Mucosa of descending colon (tissue), 3 donors: ENCODE measurements around the gene NIBAN1. TPM values are rescaled to one million over a fixed set of nuclear protein-coding genes. Genes with fewer than 3 reads are reported as not detected.
"Not testable (repeated sequence)": the region's sequence is repeated elsewhere in the genome, so short reads cannot be mapped to it uniquely, and the experiment has no call there.

Experiments
- ATAC-seq: fragments of 200-7000 bp; cut with Tn5 transposase; one replicate; pipeline ENCODE4 v1.9.1; 2020; ENCODE audit warnings: mild to moderate bottlenecking, moderate library complexity
- DNase-seq, 3 donors: peaks; one replicate each; pipeline ENCODE4 v3.0.0-alpha.2; 2020
- H3K36me3 ChIP-seq: fragments of 200-600 bp; one replicate; pipeline ENCODE4 v1.8.0; 2021; ENCODE audit warnings: low read depth, mild to moderate bottlenecking
- H3K4me1 ChIP-seq: fragments of 200-600 bp; one replicate; pipeline ENCODE4 v1.8.0; 2021; ENCODE audit warnings: low read depth, mild to moderate bottlenecking
- H3K4me3 ChIP-seq: fragments of 200-600 bp; one replicate; pipeline ENCODE4 v1.8.0; 2021; ENCODE audit warnings: mild to moderate bottlenecking
- H3K9me3 ChIP-seq: fragments of 200-600 bp; one replicate; pipeline ENCODE4 v1.8.0; 2021; ENCODE audit warnings: mild to moderate bottlenecking
- CTCF ChIP-seq: fragments of 200-600 bp; IDR thresholded peaks from one replicate; pipeline ENCODE4 v1.8.0; 2022; ENCODE audit warnings: antibody characterized with exemption, mild to moderate bottlenecking
- intact Hi-C, 2 donors: fragments of 100-400 bp; cut with DNase I in 1 of 2; cut with micrococcal nuclease in 1 of 2; formaldehyde crosslinking; loops; one replicate each; pipeline versions ENCODE4 v1.11.0 to v1.11.1; 2022; cut with DNase I, micrococcal nuclease
- total RNA-seq, 3 donors: library from RNA; stranded (reverse); fragmentation: NEBNext Ultra II Directional in 2 of 3; extraction: Animal tissue kit (Norgen Biotek cat#: 25700) in 2 of 3; gene quantifications; one replicate each; pipeline versions ENCODE4 v1.2.1 to v1.2.4, GENCODE V29; 2021 to 2023
- donor health status: DM: no; HTN: no; CAD: no; lungs with moderate emphysema.
- donor health status: DM: no; HTN: no; CAD: no.
- donor health status: DM: no; HTN: yes; CAD: no.

NIBAN1 gene
- total RNA-seq, 3 donors from 2014 or later, result 6.5 to 209 (median 17.2) TPM

- Histone ChIP-seq H3K9me3 (no peaks in the 10 kb centered on the region), H3K36me3 (no peaks in the 10 kb centered on the region), H3K4me3 (no peak overlapping the region), H3K4me1 (no peaks in the 10 kb centered on the region)
- no peak for TF ChIP-seq CTCF
- DNase-seq (no peak), ATAC-seq (no peak)
- intact Hi-C loops, result no loop called here
Measured at GRCh38 chr1:184959626-184960025, 14.7 kb downstream of the NIBAN1 start.

- no peak for TF ChIP-seq CTCF
- intact Hi-C loops, result no loop called here
- no peaks in the 10 kb centered on the region for H3K4me1 ChIP-seq
- DNase-seq (no peak), ATAC-seq (no peak)
- H3K36me3 ChIP-seq, result no peaks in the 10 kb centered on the region
- no peaks in the 10 kb centered on the region for H3K9me3 ChIP-seq
- no peak overlapping the region for H3K4me3 ChIP-seq
Measured at GRCh38 chr1:184958554-184959353, 15.6 kb downstream of the NIBAN1 start.

- H3K4me3 ChIP-seq, ATAC-seq, H3K36me3 ChIP-seq, DNase-seq, H3K4me1 ChIP-seq, H3K9me3 ChIP-seq, intact Hi-C loops: not testable (repeated sequence)
Measured at GRCh38 chr1:184957901-184958300, 16.4 kb downstream of the NIBAN1 start.

GRCh38 chr1:184956999-184957700 lies 17.2 kb downstream of the NIBAN1 start:
- no peak overlapping the region for H3K4me3 ChIP-seq
- TF ChIP-seq CTCF, result no peak
- no peaks in the 10 kb centered on the region for H3K4me1 ChIP-seq
- H3K36me3 ChIP-seq, result no peaks in the 10 kb centered on the region
- no peak for ATAC-seq
- no peaks in the 10 kb centered on the region for H3K9me3 ChIP-seq
- intact Hi-C loops, result no loop called here
- DNase-seq, result no peak

- H3K4me3 ChIP-seq, result no peak overlapping the region
- H3K9me3 ChIP-seq, result no peaks in the 10 kb centered on the region
- no peaks in the 10 kb centered on the region for H3K36me3 ChIP-seq
- no peak for ATAC-seq
- no peaks in the 10 kb centered on the region for H3K4me1 ChIP-seq
- DNase-seq, result no peak
- no peak for TF ChIP-seq CTCF
- intact Hi-C loops, result no loop called here
Measured at GRCh38 chr1:184954232-184954995, 19.9 kb downstream of the NIBAN1 start.
